Subcutaneous adipose tissue (tissue), 4 donors: Measurements from ENCODE around the gene FARS2. TPM values are rescaled to one million over a fixed set of nuclear protein-coding genes. Genes with fewer than 3 reads are reported as not detected.

Experiments
- total RNA-seq, 4 donors: library from RNA; depleted of rRNA; stranded (reverse); fragments of >200 nt; gene quantifications; one replicate each; pipeline ENCODE4 v1.1.0, GENCODE V29; 2016
- TF ChIP-seq, protein P1 (sequence below): fragments of 450-650 bp; IDR thresholded peaks from one replicate; pipeline ENCODE4 v1.5.1; 2016; ENCODE audit warnings: low read depth, mild to moderate bottlenecking, control low read depth, antibody characterized with exemption, moderate library complexity

FARS2 gene
- total RNA-seq, 4 donors from 2014 or later: 6.2 to 13.6 (median 11.3) TPM

DNA sequence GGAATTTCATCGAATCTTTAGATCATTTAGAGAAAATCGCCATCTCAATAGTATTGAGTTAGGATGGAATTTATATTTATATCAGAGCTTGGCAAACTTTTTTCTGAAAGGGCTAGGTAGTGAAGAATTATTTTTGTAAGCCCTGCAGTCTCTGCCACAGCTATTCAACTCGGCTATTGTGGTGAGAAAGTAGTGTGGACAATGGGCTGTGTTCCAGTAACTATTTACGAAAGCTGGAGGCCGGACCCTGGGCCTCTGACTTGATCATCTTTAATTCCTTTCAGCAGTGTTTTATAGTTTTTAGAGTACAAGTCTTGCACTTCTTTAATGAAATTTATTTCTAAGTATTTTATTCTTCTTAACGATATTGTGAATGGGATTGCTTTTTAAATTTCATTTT is 201.5 kb downstream of the FARS2 start:
- TF ChIP-seq, protein P1, sequence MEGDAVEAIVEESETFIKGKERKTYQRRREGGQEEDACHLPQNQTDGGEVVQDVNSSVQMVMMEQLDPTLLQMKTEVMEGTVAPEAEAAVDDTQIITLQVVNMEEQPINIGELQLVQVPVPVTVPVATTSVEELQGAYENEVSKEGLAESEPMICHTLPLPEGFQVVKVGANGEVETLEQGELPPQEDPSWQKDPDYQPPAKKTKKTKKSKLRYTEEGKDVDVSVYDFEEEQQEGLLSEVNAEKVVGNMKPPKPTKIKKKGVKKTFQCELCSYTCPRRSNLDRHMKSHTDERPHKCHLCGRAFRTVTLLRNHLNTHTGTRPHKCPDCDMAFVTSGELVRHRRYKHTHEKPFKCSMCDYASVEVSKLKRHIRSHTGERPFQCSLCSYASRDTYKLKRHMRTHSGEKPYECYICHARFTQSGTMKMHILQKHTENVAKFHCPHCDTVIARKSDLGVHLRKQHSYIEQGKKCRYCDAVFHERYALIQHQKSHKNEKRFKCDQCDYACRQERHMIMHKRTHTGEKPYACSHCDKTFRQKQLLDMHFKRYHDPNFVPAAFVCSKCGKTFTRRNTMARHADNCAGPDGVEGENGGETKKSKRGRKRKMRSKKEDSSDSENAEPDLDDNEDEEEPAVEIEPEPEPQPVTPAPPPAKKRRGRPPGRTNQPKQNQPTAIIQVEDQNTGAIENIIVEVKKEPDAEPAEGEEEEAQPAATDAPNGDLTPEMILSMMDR: no peak

DNA sequence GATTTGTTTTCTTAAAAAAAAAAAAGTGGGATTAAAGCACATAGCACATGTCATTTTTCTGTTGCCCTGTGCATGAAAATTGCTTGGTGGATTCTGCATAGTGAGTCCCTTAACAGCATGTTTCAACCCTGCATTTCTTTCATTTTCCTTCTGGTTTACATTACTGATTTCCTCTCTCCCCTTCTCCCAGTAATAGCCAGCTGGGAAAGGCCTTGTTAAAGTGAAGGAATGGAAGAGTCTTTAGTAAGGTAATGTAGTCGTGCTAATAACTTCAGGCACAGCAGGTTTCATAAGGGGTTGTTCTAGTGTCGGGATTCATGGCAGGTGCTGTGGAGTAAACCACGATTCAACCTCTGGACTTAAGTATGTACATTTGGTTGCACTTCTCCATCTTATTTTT is 202.4 kb downstream of the FARS2 start:
- TF ChIP-seq, protein P1: no peak

DNA sequence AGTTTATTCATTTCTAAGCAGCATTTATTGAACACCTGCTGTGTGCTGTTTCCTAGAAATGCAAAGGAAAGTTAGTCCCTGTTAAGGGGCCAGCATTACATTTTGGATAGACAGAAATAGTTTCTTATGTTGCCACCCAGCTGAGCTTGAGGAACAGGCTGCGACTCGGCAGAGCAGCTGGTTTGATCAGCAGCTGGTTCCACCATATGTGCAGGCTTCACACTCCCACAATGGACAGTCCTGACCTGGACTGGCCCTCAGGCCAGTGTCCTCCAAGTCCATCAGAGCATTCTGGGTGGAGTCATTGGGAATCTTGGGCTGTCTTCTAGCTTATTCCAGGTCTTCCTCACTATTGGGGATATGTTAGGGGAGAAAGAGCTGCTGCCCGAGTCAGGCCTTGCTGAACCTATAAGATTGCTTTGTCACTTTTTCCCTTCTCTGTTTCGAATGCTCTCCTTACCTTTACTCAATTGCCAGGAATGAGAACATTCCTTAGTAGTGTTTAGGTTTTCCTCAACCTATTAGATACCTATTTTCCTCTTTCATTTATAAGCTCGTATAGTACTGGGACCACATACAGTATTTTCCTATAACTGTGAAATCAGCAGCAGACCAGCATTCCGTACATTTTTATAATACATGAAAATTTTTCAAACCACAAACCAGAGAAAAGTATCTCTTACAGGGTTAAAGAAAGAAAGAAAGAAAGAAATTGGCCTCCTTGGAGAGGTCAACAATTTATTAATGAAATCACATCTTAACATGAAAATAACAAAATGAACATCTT is 203.0 kb downstream of the FARS2 start:
- TF ChIP-seq, protein P1: no peak

DNA sequence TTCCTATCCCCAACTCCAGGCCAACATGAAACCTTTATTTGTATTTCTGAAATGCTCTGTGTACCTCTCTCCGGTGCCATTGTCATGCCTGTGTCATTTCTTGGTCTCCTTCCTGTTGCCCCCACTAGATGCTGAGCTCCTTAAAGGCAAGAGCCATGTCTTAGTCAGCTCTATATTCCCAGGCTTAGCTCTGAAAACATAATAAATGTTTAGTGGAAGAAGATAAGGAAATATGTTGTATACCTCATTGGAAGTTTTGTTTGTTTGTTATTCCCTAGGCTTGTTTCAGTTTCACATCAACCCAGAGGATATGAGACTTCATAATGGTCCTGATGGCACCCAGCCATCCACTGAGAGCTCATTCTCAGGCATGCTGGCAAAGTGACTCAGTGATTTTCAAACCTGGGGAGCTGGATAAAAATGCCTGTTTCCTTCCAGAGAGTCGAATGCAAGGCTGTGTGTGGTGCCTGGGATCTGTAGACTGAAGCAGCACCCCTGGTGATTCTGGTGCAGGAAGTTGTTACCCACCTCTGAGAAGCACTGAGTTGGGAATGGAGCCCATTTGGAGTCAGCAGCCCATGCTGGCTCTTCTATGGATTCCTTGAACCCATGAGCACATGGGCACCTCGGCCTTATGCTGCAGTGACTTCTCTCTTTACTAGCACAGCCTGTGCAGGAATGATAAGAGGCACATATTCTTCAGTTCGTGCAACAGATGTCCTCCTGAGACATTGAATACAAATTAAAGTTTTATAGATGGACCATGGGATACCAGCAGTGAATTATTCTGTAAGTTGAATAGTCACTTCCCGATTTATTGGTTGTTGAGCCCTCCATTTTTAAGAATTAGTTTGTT is 205.2 kb downstream of the FARS2 start:
- TF ChIP-seq, protein P1: no peak

DNA sequence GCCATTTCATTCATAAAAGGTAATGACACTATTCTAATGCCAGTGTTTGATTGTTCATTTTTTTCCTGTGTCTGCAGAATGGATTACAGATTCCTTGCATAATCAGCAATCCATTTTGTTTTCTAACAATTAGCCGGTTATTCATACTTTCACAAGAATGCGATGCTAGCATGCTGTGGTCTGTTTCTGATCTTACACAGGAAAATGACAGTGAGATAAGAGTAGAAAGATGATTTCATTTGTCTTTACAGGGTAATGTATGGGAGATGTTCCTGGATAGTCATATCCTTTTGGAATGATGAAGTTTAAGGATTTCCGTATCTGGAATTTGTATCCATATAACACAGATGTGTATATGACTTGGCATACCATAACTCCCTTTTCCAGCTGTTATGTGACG is 207.3 kb downstream of the FARS2 start:
- TF ChIP-seq, protein P1: no peak

DNA sequence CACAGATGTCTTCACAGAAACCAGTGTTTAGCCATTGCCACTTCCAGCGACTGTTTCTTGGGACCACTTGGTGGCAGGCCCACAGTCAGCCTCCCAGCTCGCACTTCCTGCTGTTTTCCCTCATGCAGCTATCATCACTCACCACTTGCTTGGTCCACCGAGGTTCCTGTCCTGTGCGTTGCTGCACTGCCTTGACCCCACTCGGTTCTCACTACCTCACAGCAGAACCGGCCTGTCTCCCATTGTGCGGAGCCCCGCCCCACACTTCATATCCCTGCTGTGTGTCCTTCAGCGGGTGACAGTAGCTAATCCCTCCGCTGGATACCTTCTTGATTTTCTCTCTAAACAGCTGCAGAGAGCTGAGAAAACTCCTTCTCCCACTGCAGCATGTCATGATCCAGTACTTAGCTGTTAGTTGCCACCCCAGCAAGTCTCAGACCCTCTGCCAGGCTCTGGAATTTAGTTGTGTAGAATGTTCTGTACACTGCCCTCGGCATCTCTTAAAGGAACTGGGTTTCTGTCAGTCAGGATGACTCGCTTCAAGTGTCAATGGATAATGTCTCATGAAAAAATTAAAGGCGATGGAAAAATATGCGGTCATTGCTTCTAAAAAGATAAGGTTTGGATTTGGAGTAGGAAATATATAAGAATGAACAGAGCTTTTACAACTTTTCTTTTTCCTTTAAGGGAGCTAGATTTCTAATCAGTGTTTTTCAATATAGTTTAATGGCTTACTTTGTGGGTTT is 208.0 kb downstream of the FARS2 start:
- TF ChIP-seq, protein P1: no peak
